Measurements from ENCODE around the gene PSMA2.

Gene PSMA2

GRCh38 chr7:42939457-42940240, 7.7 kb upstream of the PSMA2 start:
- no peak for DNase-seq

- DNase-seq = no peak
These were observed 3.9 kb upstream of the PSMA2 start for GRCh38 chr7:42935861-42936260.

GRCh38 chr7:42934291-42934690, 2.3 kb upstream of the PSMA2 start:
- DNase-seq = no peak

GRCh38 chr7:42932811-42933591, 1.0 kb upstream of the PSMA2 start:
- DNase-seq = no peak

GRCh38 chr7:42931447-42931833, 534 bp downstream of the PSMA2 start:
- DNase-seq = no peak

GRCh38 chr7:42930889-42931288, 1.1 kb downstream of the PSMA2 start:
- no peak for DNase-seq

- no peak for DNase-seq
These were observed 2.5 kb downstream of the PSMA2 start for GRCh38 chr7:42929449-42929848.

- DNase-seq = no peak
These were observed 3.2 kb downstream of the PSMA2 start for GRCh38 chr7:42928754-42929153.

- no peak for DNase-seq
These were observed 5.8 kb downstream of the PSMA2 start for GRCh38 chr7:42926204-42926603.

GRCh38 chr7:42925630-42926029, 6.3 kb downstream of the PSMA2 start:
- DNase-seq = no peak

- DNase-seq = no peak
These were observed 7.6 kb downstream of the PSMA2 start for GRCh38 chr7:42924223-42924838.

- DNase-seq = no peak
These were observed 9.8 kb downstream of the PSMA2 start for GRCh38 chr7:42922017-42922753.

GRCh38 chr7:42915356-42915755, 16.6 kb downstream of the PSMA2 start:
- DNase-seq = no peak

- DNase-seq = no peak
These were observed 17.4 kb downstream of the PSMA2 start for GRCh38 chr7:42914421-42915045.

GRCh38 chr7:42914009-42914408, 18.0 kb downstream of the PSMA2 start:
- no peak for DNase-seq

- no peak for DNase-seq
These were observed 18.4 kb downstream of the PSMA2 start for GRCh38 chr7:42913591-42913990.

GRCh38 chr7:42911454-42912447, 20.2 kb downstream of the PSMA2 start, which contains the start of gene C7orf25:
Gene C7orf25, minus strand, starts transcription at chr7:42912070. Its CDS starts 1,170 bp downstream, at chr7:42910900.
- DNase-seq = peak; percentile 90 to 98

- no peak for DNase-seq
These were observed 21.7 kb downstream of the PSMA2 start for GRCh38 chr7:42910306-42910705.

GRCh38 chr7:42907316-42907715, 24.7 kb downstream of the PSMA2 start:
- no peak for DNase-seq

- no peak for DNase-seq
These were observed 25.8 kb downstream of the PSMA2 start for GRCh38 chr7:42906181-42906580.

GRCh38 chr7:42902331-42902730, 29.6 kb downstream of the PSMA2 start:
- no peak for DNase-seq
